HL-60 (cell line): ENCODE results near the gene TPRX1.

Experiments
- DNase-seq, 2 experiments: peaks; one replicate each; pipeline ENCODE4 v3.0.0-alpha.2; 2010 to 2020; ENCODE audit warnings: low read depth in 1 of 2, low spot score in 1 of 2
- H3K27ac ChIP-seq: fragments of 250-450 bp; sonication (Bioruptor Pico); replicated peaks from 2 replicates; pipeline ENCODE4 v1.5.1; 2020; ENCODE audit warnings: mild to moderate bottlenecking, moderate library complexity
- H3K27me3 ChIP-seq: fragments of 250-450 bp; sonication (Bioruptor Pico); 2 replicates; pipeline ENCODE4 v1.5.1; 2021; ENCODE audit warnings: mild to moderate bottlenecking, moderate library complexity; ENCODE audit not compliant: insufficient read depth, poor library complexity, severe bottlenecking
- H3K4me3 ChIP-seq: replicated peaks from 2 replicates; pipeline ENCODE4 v1.5.1; 2011; ENCODE audit warnings: mild to moderate bottlenecking, control low read depth, low read length; ENCODE audit not compliant: insufficient read depth
- CTCF ChIP-seq: IDR thresholded peaks from one replicate; pipeline ENCODE4 v1.5.1; 2011; ENCODE audit warnings: low read length, control low read depth, inconsistent platforms; ENCODE audit not compliant: insufficient read depth
- GABPA ChIP-seq: IDR thresholded peaks from 2 replicates; pipeline ENCODE4 v1.6.1; 2012; ENCODE audit warnings: low read depth
- POLR2AphosphoS5 ChIP-seq: IDR thresholded peaks from 2 replicates; pipeline ENCODE4 v1.6.1; 2012; ENCODE audit warnings: low read depth
- REST ChIP-seq: IDR thresholded peaks from 2 replicates; pipeline ENCODE4 v1.6.1; 2012; ENCODE audit warnings: low read depth; ENCODE audit not compliant: insufficient replicate concordance
- SPI1 ChIP-seq: IDR thresholded peaks from 2 replicates; pipeline ENCODE4 v1.6.1; 2012; ENCODE audit warnings: low read depth, mild to moderate bottlenecking, borderline replicate concordance

The TPRX1 gene

GRCh38 chr19:47848425-47848822 is 44.1 kb upstream of the TPRX1 start:
- TF ChIP-seq SPI1 (no peak), POLR2AphosphoS5 (no peak)
- Histone ChIP-seq H3K4me3 (no peak overlapping the region), H3K27ac (no peak overlapping the region), H3K27me3 (no peaks in the 10 kb centered on the region)
- DNase-seq, result no peak

GRCh38 chr19:47842941-47843340 is 38.6 kb upstream of the TPRX1 start:
- no peak for TF ChIP-seq CTCF
- no peak for TF ChIP-seq POLR2AphosphoS5
- no peak for TF ChIP-seq SPI1
- no peak for TF ChIP-seq REST
- no peak for TF ChIP-seq GABPA
- Histone ChIP-seq H3K27me3 (no peaks in the 10 kb centered on the region), H3K4me3 (no peak overlapping the region), H3K27ac (no peak overlapping the region)
- no peak for DNase-seq

GRCh38 chr19:47839913-47840312 is 35.6 kb upstream of the TPRX1 start:
- no peak for TF ChIP-seq REST
- no peak for TF ChIP-seq SPI1
- TF ChIP-seq CTCF, result no peak
- no peak for TF ChIP-seq GABPA
- no peak for TF ChIP-seq POLR2AphosphoS5
- H3K27me3 ChIP-seq, result no peaks in the 10 kb centered on the region
- H3K4me3 ChIP-seq, result no peak overlapping the region
- H3K27ac ChIP-seq, result no peak overlapping the region
- no peak for DNase-seq

GRCh38 chr19:47839411-47839810 is 35.1 kb upstream of the TPRX1 start:
- Histone ChIP-seq H3K27me3 (no peaks in the 10 kb centered on the region), H3K27ac (no peak overlapping the region), H3K4me3 (no peak overlapping the region)
- TF ChIP-seq GABPA, result no peak
- no peak for TF ChIP-seq POLR2AphosphoS5
- TF ChIP-seq CTCF, result no peak
- no peak for TF ChIP-seq SPI1
- no peak for TF ChIP-seq REST
- DNase-seq, result no peak
